HCT116 (cell line): ENCODE results near the gene CDKN1A. TPM values are rescaled to one million over a fixed set of nuclear protein-coding genes. Genes with fewer than 3 reads are reported as not detected.

Experiments
- ATAC-seq: fragments of 200-7000 bp; cut with Tn5 transposase; 2 replicates; pipeline ENCODE4 v1.9.1; 2020; ENCODE audit warnings: mild to moderate bottlenecking, moderate library complexity
- Bru-seq: library from RNA; stranded (reverse); fragments of 400-500 nt; gene quantifications from one replicate; lab custom pipeline; 2021; lab: Mats Ljungman, UMichigan
- BruChase-seq, 2 experiments: library from RNA; stranded (reverse); fragments of 400-500 nt; gene quantifications; one replicate each; lab custom pipeline; 2021; lab: Mats Ljungman, UMichigan
- BruUV-seq: library from RNA; stranded (reverse); fragments of 400-500 nt; replicated peaks from 2 replicates; lab custom pipeline; 2021; lab: Mats Ljungman, UMichigan
- CTCF ChIA-PET: fragments of 300-600 bp; sonication (Branson Sonifier 250); formaldehyde crosslinking; loops from one replicate; lab custom pipeline; 2021; ENCODE audit warnings: antibody characterized with exemption; lab: Charles Lee
- POLR2A ChIA-PET: fragments of 300-600, 350-600 bp; sonication (Branson Sonifier 250); formaldehyde crosslinking; loops from one replicate; lab custom pipeline; 2021; ENCODE audit warnings: antibody characterized with exemption; lab: Charles Lee
- RAD21 ChIA-PET, 2 experiments: fragments of 300-600 bp; sonication (Branson Sonifier 250); formaldehyde crosslinking; loops; one replicate each; lab custom pipeline; 2023; ENCODE audit warnings: low total read pairs in 2 of 2; ENCODE audit not compliant: uncharacterized antibody in 2 of 2, unreplicated experiment in 2 of 2, low non-redundant PET in 1 of 2; lab: Charles Lee
- DNase-seq: peaks from one replicate; pipeline ENCODE4 v3.0.0-alpha.2; 2010; ENCODE audit warnings: low read depth, low spot score
- H2AFZ ChIP-seq: fragments of 200-600 bp; shearing (Covaris generic), sonication (generic); 2 replicates; pipeline ENCODE4 v1.6.1; 2017; ENCODE audit warnings: low read depth, mixed run types, mixed read lengths, antibody characterized with exemption, low read length; ENCODE audit not compliant: poor library complexity, severe bottlenecking
- H3K27ac ChIP-seq: 2 replicates; pipeline ENCODE4 v1.5.1; 2012; ENCODE audit warnings: low read depth, low read length
- H3K27me3 ChIP-seq: fragments of 200-600 bp; sonication (generic); 2 replicates; pipeline ENCODE4 v1.6.1; 2016; ENCODE audit warnings: mixed run types, low read length, mixed read lengths; ENCODE audit not compliant: insufficient read depth
- H3K36me3 ChIP-seq, 2 experiments: fragments of 200-500 bp in 1 of 2; fragments of 200-600 bp in 1 of 2; sonication (Bioruptor generic) in 1 of 2; sonication (generic) in 1 of 2; 2 replicates each; pipeline versions ENCODE4 v1.5.1 to v1.6.1; 2014 to 2016; ENCODE audit warnings: low read length in 2 of 2, inconsistent platforms in 1 of 2, mixed read lengths in 1 of 2, mixed run types in 1 of 2; ENCODE audit not compliant: insufficient read depth in 2 of 2, control insufficient read depth in 1 of 2
- H3K4me1 ChIP-seq, 2 experiments: fragments of 200-600 bp in 1 of 2; sonication (generic) in 1 of 2; 2 replicates each; pipeline versions ENCODE4 v1.5.1 to v1.6.1; 2012 to 2017; ENCODE audit warnings: low read length in 2 of 2, inconsistent platforms in 1 of 2, mild to moderate bottlenecking in 1 of 2, mixed read lengths in 1 of 2, mixed run types in 1 of 2, moderate library complexity in 1 of 2; ENCODE audit not compliant: insufficient read depth in 2 of 2, control insufficient read depth in 1 of 2
- H3K4me2 ChIP-seq: fragments of 200-600 bp; sonication (generic); 2 replicates; pipeline ENCODE4 v1.6.1; 2017; ENCODE audit warnings: mixed run types, low read length, mixed read lengths
- H3K4me3 ChIP-seq, 2 experiments: fragments of 200-600 bp in 1 of 2; sonication (generic) in 1 of 2; replicated peaks in 1 of 2; 2 replicates each; pipeline ENCODE4 v1.5.1; 2011 to 2016; ENCODE audit warnings: low read length in 2 of 2, control low read depth in 1 of 2, low read depth in 1 of 2, mild to moderate bottlenecking in 1 of 2, mixed read lengths in 1 of 2, mixed run types in 1 of 2
- H3K79me2 ChIP-seq: fragments of 200-600 bp; sonication (generic); 2 replicates; pipeline ENCODE4 v1.6.1; 2017; ENCODE audit warnings: mild to moderate bottlenecking, mixed run types, low read length, moderate library complexity, mixed read lengths; ENCODE audit not compliant: insufficient read depth
- H3K9ac ChIP-seq: fragments of 200-600 bp; sonication (generic); 2 replicates; pipeline ENCODE4 v1.6.1; 2016; ENCODE audit warnings: low read length, mixed read lengths
- H3K9me2 ChIP-seq: fragments of 200-600 bp; sonication (generic), shearing (Covaris generic); 2 replicates; pipeline ENCODE4 v1.6.1; 2017; ENCODE audit warnings: mixed run types, mild to moderate bottlenecking, moderate library complexity; ENCODE audit not compliant: insufficient read depth
- H3K9me3 ChIP-seq, 2 experiments: fragments of 200-500 bp in 1 of 2; fragments of 200-600 bp in 1 of 2; sonication (Bioruptor generic) in 1 of 2; sonication (generic) in 1 of 2; 2 replicates each; pipeline ENCODE4 v1.6.1; 2014 to 2017; ENCODE audit warnings: low read length in 2 of 2, mixed read lengths in 2 of 2, inconsistent platforms in 1 of 2, low read depth in 1 of 2, mild to moderate bottlenecking in 1 of 2, mixed run types in 1 of 2, moderate library complexity in 1 of 2; ENCODE audit not compliant: control insufficient read depth in 1 of 2, insufficient read depth in 1 of 2
- H4K20me1 ChIP-seq: fragments of 200-600 bp; sonication (generic), shearing (Covaris generic); 2 replicates; pipeline ENCODE4 v1.6.1; 2017; ENCODE audit warnings: mixed run types, mild to moderate bottlenecking, moderate library complexity; ENCODE audit not compliant: insufficient read depth
- EGR1 ChIP-seq: IDR thresholded peaks from 2 replicates; pipeline ENCODE4 v1.6.1; 2012; ENCODE audit warnings: low read depth
- ELF1 ChIP-seq: IDR thresholded peaks from 2 replicates; pipeline ENCODE4 v1.6.1; 2012; ENCODE audit warnings: low read depth, borderline replicate concordance
- EZH2phosphoT487 ChIP-seq: fragments of 200-600 bp; IDR thresholded peaks from 2 replicates; pipeline ENCODE4 v1.6.1; 2018; ENCODE audit warnings: antibody characterized with exemption, borderline replicate concordance
- FOSL1 ChIP-seq: IDR thresholded peaks from 2 replicates; pipeline ENCODE4 v1.6.1; 2012; ENCODE audit warnings: low read depth
- JUND ChIP-seq: IDR thresholded peaks from 2 replicates; pipeline ENCODE4 v1.6.1; 2012
- POLR2A ChIP-seq: IDR thresholded peaks from 2 replicates; pipeline ENCODE4 v1.7.0; 2011; ENCODE audit warnings: borderline replicate concordance; ENCODE audit not compliant: insufficient read depth, insufficient read length; ENCODE audit errors: extremely low read depth
- POLR2AphosphoS5 ChIP-seq: IDR thresholded peaks from 2 replicates; pipeline ENCODE4 v1.6.1; 2011; ENCODE audit warnings: mild to moderate bottlenecking, low read depth, low read length, moderate library complexity
- SIN3A ChIP-seq: IDR thresholded peaks from 2 replicates; pipeline ENCODE4 v1.6.1; 2012; ENCODE audit warnings: low read depth
- SP1 ChIP-seq: IDR thresholded peaks from 2 replicates; pipeline ENCODE4 v1.6.1; 2012; ENCODE audit warnings: low read depth
- SRF ChIP-seq: IDR thresholded peaks from 2 replicates; pipeline ENCODE4 v1.6.1; 2012; ENCODE audit warnings: low read depth
- TCF7L2 ChIP-seq: IDR thresholded peaks from 2 replicates; pipeline ENCODE4 v1.7.0; 2011; ENCODE audit warnings: borderline replicate concordance, inconsistent platforms; ENCODE audit not compliant: insufficient read depth, insufficient read length; ENCODE audit errors: extremely low read depth
- YY1 ChIP-seq: IDR thresholded peaks from 2 replicates; pipeline ENCODE4 v1.6.1; 2011; ENCODE audit warnings: low read length, low read depth, moderate library complexity, mild to moderate bottlenecking; ENCODE audit not compliant: insufficient replicate concordance; ENCODE audit errors: extremely low read depth
- ZNF274 ChIP-seq: fragments of 200-500 bp; sonication (Bioruptor generic); IDR thresholded peaks from 2 replicates; pipeline ENCODE4 v1.6.1; 2014; ENCODE audit warnings: mild to moderate bottlenecking, low read depth, low read length, inconsistent platforms
- intact Hi-C: fragments of 100-400 bp; cut with micrococcal nuclease; formaldehyde crosslinking; loops from 2 replicates; pipeline ENCODE4 v1.10.0; 2022
- long read RNA-seq: library from polyadenylated mRNA; unstranded; transcript quantifications from one replicate; pipeline ENCODE4 v2.0.0, GENCODE V29; 2021; ENCODE audit not compliant: unreplicated experiment
- polyA plus RNA-seq: library from polyadenylated mRNA; unstranded; fragments of >200 nt; gene quantifications from 2 replicates; pipeline ENCODE4 v1.2.1, GENCODE V29; 2012; ENCODE audit warnings: missing spikeins
- total RNA-seq: library from RNA; stranded (reverse); gene quantifications from one replicate; pipeline ENCODE4 v1.2.1, GENCODE V29; 2021; ENCODE audit not compliant: unreplicated experiment
- TF ChIP-seq, protein P1 (sequence below): IDR thresholded peaks from 2 replicates; pipeline ENCODE4 v1.6.1; 2011; ENCODE audit warnings: mild to moderate bottlenecking, low read length, moderate library complexity; ENCODE audit not compliant: insufficient replicate concordance; ENCODE audit errors: extremely low read depth
- TF ChIP-seq, protein P2 (sequence below): IDR thresholded peaks from 2 replicates; pipeline ENCODE4 v1.6.1; 2012
- TF ChIP-seq, protein P3 (sequence below): IDR thresholded peaks from 2 replicates; pipeline ENCODE4 v1.6.1; 2012; ENCODE audit warnings: low read depth
- TF ChIP-seq, protein P4 (sequence below), 3 experiments: fragments of 200-600 bp in 1 of 3; sonication (generic) in 1 of 3; IDR thresholded peaks in 2 of 3; conservative IDR thresholded peaks in 1 of 3; 2 replicates each; pipeline ENCODE4 v1.5.1; 2012 to 2017; ENCODE audit warnings: low read depth in 2 of 3, low read length in 2 of 3, antibody characterized with exemption in 1 of 3, borderline replicate concordance in 1 of 3, control low read depth in 1 of 3, mild to moderate bottlenecking in 1 of 3, mixed read lengths in 1 of 3, mixed run types in 1 of 3, moderate library complexity in 1 of 3; ENCODE audit not compliant: insufficient read depth in 1 of 3

The CDKN1A gene
- total RNA-seq (179 TPM), Bru-seq, nascent RNA (percentile 94 among the genes with signal in this experiment), BruChase-seq, experiment 1, labeled RNA remaining after a 6-hour chase (percentile 90 among the genes with signal in this experiment), BruChase-seq, experiment 2, labeled RNA remaining after a 2-hour chase (percentile 98 among the genes with signal in this experiment)
- 218 and 229 TPM in 2 replicates for polyA plus RNA-seq
- long read RNA-seq, transcript CDKN1A-201 (3 exons, 2,180 nt) = major isoform, 322 of 456 reads
- long read RNA-seq, transcript CDKN1A-203 (3 exons, 2,267 nt) = minor isoform, 9 of 456 reads
- long read RNA-seq, partial matches to known transcripts = 47 of 456 reads
- long read RNA-seq, other reads (novel, unspliced or antisense) = 77 of 456 reads

DNA sequence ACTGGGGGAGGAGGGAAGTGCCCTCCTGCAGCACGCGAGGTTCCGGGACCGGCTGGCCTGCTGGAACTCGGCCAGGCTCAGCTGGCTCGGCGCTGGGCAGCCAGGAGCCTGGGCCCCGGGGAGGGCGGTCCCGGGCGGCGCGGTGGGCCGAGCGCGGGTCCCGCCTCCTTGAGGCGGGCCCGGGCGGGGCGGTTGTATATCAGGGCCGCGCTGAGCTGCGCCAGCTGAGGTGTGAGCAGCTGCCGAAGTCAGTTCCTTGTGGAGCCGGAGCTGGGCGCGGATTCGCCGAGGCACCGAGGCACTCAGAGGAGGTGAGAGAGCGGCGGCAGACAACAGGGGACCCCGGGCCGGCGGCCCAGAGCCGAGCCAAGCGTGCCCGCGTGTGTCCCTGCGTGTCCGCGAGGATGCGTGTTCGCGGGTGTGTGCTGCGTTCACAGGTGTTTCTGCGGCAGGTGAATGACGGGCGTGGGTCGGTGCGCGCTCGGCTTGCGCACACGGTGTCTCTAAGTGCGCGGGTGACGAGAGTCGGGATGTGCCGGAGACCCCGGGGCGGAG, at the start of gene CDKN1A:
TSS of gene CDKN1A (plus strand) at position 227 of the 555 bp plus-strand sequence. CDS start 5,388 bp downstream, outside the sequence.
- CTCF ChIA-PET = interaction anchor here (0.9 to 1.1 kb wide), 2 partner anchors 9 to 63 kb away, joined by 3 to 4 read pairs; no protein-coding TSS in a partner anchor
- H4K20me1 ChIP-seq = peaks cover 4% of the 10 kb centered on the region; the same call in 1 of the 2 replicates
- H3K4me1 ChIP-seq = peaks cover 60 to 74% of the 10 kb centered on the region in 2 experiments

More for the DNA sequence above, at the start of gene CDKN1A:
- H3K9ac ChIP-seq = peak within 1 kb of the TSS; percentile 79
- H3K4me3 ChIP-seq = peak within 1 kb of the TSS; percentile 81 to 93
- peaks cover 0 to 2% of the 10 kb centered on the region in 2 experiments; a peak in 1 of 4 replicates for H3K36me3 ChIP-seq
- no TSS peak for BruUV-seq
- ChIA-PET RAD21 (interaction anchor here in 1 of 2 experiments (0.6 to 1.3 kb wide), 2 partner anchors 12 to 36 kb away, joined by 5 read pairs; no protein-coding TSS in a partner anchor), POLR2A (interaction anchor here (0.7 to 6.3 kb wide), 18 partner anchors 9 to 237 kb away, joined by 3 to 119 read pairs (median 4); no protein-coding TSS in a partner anchor)
- DNase-seq (peak; percentile 68), ATAC-seq (peak; percentile 80)
- peak within 1 kb of the TSS; percentile 64 for H3K27ac ChIP-seq
- H2AFZ ChIP-seq = peak within 1 kb of the TSS; percentile 62
- H3K9me3 ChIP-seq = no peaks in the 10 kb centered on the region
- H3K9me2 ChIP-seq = no peaks in the 10 kb centered on the region
- intact Hi-C loops = no loop called here
- H3K27me3 ChIP-seq = no peaks in the 10 kb centered on the region
- peaks cover 48% of the 10 kb centered on the region for H3K79me2 ChIP-seq
- H3K4me2 ChIP-seq = peak within 1 kb of the TSS; percentile 97
- TF ChIP-seq FOSL1 (no peak), SRF (no peak), ELF1 (no peak), ZNF274 (no peak), POLR2AphosphoS5 (peak; percentile 100), TCF7L2 (peak; percentile 52), JUND (no peak), SP1 (no peak), SIN3A (no peak), YY1 (no peak), EGR1 (no peak), POLR2A (peak; percentile 98), EZH2phosphoT487 (no peak)
- TF ChIP-seq, protein P1, sequence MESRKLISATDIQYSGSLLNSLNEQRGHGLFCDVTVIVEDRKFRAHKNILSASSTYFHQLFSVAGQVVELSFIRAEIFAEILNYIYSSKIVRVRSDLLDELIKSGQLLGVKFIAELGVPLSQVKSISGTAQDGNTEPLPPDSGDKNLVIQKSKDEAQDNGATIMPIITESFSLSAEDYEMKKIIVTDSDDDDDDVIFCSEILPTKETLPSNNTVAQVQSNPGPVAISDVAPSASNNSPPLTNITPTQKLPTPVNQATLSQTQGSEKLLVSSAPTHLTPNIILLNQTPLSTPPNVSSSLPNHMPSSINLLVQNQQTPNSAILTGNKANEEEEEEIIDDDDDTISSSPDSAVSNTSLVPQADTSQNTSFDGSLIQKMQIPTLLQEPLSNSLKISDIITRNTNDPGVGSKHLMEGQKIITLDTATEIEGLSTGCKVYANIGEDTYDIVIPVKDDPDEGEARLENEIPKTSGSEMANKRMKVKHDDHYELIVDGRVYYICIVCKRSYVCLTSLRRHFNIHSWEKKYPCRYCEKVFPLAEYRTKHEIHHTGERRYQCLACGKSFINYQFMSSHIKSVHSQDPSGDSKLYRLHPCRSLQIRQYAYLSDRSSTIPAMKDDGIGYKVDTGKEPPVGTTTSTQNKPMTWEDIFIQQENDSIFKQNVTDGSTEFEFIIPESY = no peak
- TF ChIP-seq, protein P2, sequence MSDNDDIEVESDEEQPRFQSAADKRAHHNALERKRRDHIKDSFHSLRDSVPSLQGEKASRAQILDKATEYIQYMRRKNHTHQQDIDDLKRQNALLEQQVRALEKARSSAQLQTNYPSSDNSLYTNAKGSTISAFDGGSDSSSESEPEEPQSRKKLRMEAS = no peak
- TF ChIP-seq, protein P3, sequence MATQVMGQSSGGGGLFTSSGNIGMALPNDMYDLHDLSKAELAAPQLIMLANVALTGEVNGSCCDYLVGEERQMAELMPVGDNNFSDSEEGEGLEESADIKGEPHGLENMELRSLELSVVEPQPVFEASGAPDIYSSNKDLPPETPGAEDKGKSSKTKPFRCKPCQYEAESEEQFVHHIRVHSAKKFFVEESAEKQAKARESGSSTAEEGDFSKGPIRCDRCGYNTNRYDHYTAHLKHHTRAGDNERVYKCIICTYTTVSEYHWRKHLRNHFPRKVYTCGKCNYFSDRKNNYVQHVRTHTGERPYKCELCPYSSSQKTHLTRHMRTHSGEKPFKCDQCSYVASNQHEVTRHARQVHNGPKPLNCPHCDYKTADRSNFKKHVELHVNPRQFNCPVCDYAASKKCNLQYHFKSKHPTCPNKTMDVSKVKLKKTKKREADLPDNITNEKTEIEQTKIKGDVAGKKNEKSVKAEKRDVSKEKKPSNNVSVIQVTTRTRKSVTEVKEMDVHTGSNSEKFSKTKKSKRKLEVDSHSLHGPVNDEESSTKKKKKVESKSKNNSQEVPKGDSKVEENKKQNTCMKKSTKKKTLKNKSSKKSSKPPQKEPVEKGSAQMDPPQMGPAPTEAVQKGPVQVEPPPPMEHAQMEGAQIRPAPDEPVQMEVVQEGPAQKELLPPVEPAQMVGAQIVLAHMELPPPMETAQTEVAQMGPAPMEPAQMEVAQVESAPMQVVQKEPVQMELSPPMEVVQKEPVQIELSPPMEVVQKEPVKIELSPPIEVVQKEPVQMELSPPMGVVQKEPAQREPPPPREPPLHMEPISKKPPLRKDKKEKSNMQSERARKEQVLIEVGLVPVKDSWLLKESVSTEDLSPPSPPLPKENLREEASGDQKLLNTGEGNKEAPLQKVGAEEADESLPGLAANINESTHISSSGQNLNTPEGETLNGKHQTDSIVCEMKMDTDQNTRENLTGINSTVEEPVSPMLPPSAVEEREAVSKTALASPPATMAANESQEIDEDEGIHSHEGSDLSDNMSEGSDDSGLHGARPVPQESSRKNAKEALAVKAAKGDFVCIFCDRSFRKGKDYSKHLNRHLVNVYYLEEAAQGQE = no peak
- TF ChIP-seq, protein P4, sequence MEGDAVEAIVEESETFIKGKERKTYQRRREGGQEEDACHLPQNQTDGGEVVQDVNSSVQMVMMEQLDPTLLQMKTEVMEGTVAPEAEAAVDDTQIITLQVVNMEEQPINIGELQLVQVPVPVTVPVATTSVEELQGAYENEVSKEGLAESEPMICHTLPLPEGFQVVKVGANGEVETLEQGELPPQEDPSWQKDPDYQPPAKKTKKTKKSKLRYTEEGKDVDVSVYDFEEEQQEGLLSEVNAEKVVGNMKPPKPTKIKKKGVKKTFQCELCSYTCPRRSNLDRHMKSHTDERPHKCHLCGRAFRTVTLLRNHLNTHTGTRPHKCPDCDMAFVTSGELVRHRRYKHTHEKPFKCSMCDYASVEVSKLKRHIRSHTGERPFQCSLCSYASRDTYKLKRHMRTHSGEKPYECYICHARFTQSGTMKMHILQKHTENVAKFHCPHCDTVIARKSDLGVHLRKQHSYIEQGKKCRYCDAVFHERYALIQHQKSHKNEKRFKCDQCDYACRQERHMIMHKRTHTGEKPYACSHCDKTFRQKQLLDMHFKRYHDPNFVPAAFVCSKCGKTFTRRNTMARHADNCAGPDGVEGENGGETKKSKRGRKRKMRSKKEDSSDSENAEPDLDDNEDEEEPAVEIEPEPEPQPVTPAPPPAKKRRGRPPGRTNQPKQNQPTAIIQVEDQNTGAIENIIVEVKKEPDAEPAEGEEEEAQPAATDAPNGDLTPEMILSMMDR (IDR thresholded peaks at IDR 0.05 in 2 of 3, conservative IDR thresholded peaks at IDR 0.05 in 1 of 3; ENCODE audit: borderline replicate concordance in 1 of 3, insufficient read depth in 1 of 3, low read depth in 2 of 3, low read length in 2 of 3) = no peak
